ENCODE data around the gene PALMD.

Gene PALMD

DNA sequence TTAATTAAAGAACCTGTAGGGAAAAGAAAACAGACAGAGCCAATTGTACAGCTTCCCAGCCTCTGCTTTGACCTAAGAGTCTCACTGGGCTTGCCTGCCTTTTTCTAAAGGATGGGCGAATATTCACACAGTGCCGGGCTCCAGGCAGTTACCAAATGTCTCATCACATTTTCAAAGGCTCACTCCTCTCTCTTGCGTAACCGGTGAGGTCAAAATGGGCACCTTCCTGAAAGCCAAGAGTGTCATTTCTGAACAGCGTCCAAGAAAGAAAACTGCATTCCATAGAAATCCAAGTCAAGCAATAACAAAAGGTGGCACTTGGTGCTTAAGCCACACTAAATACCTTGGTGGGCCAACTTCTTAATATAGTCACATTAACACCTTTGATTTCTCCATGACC is 710 bp upstream of the PALMD start:
- Histone ChIP-seq H3K79me2 (ENCODE audit: low read length) (no peaks in the 10 kb centered on the region), H3K27ac (ENCODE audit: low read length) (no peak overlapping the region), H3K9me3 (replicated peaks; ENCODE audit: insufficient read depth, low read length) (no peaks in the 10 kb centered on the region), H3K9me2 (replicated peaks; ENCODE audit: insufficient read depth, low read length) (no peaks in the 10 kb centered on the region), H3K9ac (ENCODE audit: low read length) (no peak overlapping the region), H3F3A (ENCODE audit: insufficient read depth, low read length) (no peaks in the 10 kb centered on the region), H3K4me2 (ENCODE audit: low read depth, low read length) (no peak overlapping the region), H4K20me1 (ENCODE audit: insufficient read depth, low read length) (no peaks in the 10 kb centered on the region), H3K4me3 (ENCODE audit: low read length) (no peak overlapping the region), H3K36me3 (replicated peaks; ENCODE audit: insufficient read depth, low read length) (no peaks in the 10 kb centered on the region), H3K4me1 (ENCODE audit: low read length) (no peaks in the 10 kb centered on the region), H2AFZ (ENCODE audit: low read length) (no peak overlapping the region), H3K27me3 (replicated peaks; ENCODE audit: insufficient read depth, low read length) (no peaks in the 10 kb centered on the region)
- DNase-seq: no peak
- TF ChIP-seq EZH2phosphoT487 (IDR thresholded peaks at IDR 0.05; ENCODE audit: low read length) (no peak), EZH2 (optimal IDR thresholded peaks at IDR 0.05; ENCODE audit: low read depth, low read length) (no peak)
- TF ChIP-seq, protein P1, sequence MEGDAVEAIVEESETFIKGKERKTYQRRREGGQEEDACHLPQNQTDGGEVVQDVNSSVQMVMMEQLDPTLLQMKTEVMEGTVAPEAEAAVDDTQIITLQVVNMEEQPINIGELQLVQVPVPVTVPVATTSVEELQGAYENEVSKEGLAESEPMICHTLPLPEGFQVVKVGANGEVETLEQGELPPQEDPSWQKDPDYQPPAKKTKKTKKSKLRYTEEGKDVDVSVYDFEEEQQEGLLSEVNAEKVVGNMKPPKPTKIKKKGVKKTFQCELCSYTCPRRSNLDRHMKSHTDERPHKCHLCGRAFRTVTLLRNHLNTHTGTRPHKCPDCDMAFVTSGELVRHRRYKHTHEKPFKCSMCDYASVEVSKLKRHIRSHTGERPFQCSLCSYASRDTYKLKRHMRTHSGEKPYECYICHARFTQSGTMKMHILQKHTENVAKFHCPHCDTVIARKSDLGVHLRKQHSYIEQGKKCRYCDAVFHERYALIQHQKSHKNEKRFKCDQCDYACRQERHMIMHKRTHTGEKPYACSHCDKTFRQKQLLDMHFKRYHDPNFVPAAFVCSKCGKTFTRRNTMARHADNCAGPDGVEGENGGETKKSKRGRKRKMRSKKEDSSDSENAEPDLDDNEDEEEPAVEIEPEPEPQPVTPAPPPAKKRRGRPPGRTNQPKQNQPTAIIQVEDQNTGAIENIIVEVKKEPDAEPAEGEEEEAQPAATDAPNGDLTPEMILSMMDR (IDR thresholded peaks at IDR 0.05; ENCODE audit: low read length): no peak

- H3K4me2 ChIP-seq (ENCODE audit: low read depth, low read length): no peak overlapping the region
- no peaks in the 10 kb centered on the region for H3K36me3 ChIP-seq (replicated peaks; ENCODE audit: insufficient read depth, low read length)
- no peak overlapping the region for H3K9ac ChIP-seq (ENCODE audit: low read length)
- no peak for TF ChIP-seq EZH2 (optimal IDR thresholded peaks at IDR 0.05; ENCODE audit: low read depth, low read length)
- no peak for TF ChIP-seq EZH2phosphoT487 (IDR thresholded peaks at IDR 0.05; ENCODE audit: low read length)
- TF ChIP-seq, protein P1 (IDR thresholded peaks at IDR 0.05; ENCODE audit: low read length): no peak
- DNase-seq: no peak
- H2AFZ ChIP-seq (ENCODE audit: low read length): no peak overlapping the region
- no peaks in the 10 kb centered on the region for H3K9me2 ChIP-seq (replicated peaks; ENCODE audit: insufficient read depth, low read length)
- H4K20me1 ChIP-seq (ENCODE audit: insufficient read depth, low read length): no peaks in the 10 kb centered on the region
- no peak overlapping the region for H3K4me3 ChIP-seq (ENCODE audit: low read length)
- H3K79me2 ChIP-seq (ENCODE audit: low read length): no peaks in the 10 kb centered on the region
- no peaks in the 10 kb centered on the region for H3F3A ChIP-seq (ENCODE audit: insufficient read depth, low read length)
- no peaks in the 10 kb centered on the region for H3K27me3 ChIP-seq (replicated peaks; ENCODE audit: insufficient read depth, low read length)
- H3K4me1 ChIP-seq (ENCODE audit: low read length): no peaks in the 10 kb centered on the region
- no peaks in the 10 kb centered on the region for H3K9me3 ChIP-seq (replicated peaks; ENCODE audit: insufficient read depth, low read length)
- no peak overlapping the region for H3K27ac ChIP-seq (ENCODE audit: low read length)
Observed at GRCh38 chr1:99646868-99647267, 955 bp downstream of the PALMD start.

DNA sequence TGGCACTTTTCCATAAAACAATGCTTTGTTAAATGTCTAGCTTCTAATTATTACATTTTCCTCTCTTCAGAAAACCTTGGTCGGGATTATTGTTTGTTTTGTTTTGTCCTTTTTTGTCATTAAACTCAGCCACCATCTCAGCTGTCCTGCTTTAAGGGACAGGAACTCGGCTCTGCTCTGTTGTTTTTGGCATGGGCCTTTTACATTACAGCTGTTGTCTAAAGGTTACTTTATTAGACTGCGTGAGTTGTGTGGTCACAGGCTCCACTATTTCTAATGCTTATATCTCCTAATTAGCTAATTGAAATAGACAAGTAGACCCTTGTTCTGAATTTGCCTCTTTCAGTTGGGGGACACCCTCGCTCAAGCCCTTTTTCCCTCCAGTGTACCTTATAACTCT is 1.6 kb downstream of the PALMD start:
- Histone ChIP-seq H3K4me3 (ENCODE audit: low read length) (no peak overlapping the region), H3K9me2 (replicated peaks; ENCODE audit: insufficient read depth, low read length) (no peaks in the 10 kb centered on the region), H3K9me3 (replicated peaks; ENCODE audit: insufficient read depth, low read length) (no peaks in the 10 kb centered on the region), H2AFZ (ENCODE audit: low read length) (no peak overlapping the region), H3F3A (ENCODE audit: insufficient read depth, low read length) (no peaks in the 10 kb centered on the region), H3K79me2 (ENCODE audit: low read length) (no peaks in the 10 kb centered on the region), H3K4me2 (ENCODE audit: low read depth, low read length) (no peak overlapping the region), H3K27ac (ENCODE audit: low read length) (no peak overlapping the region), H3K9ac (ENCODE audit: low read length) (no peak overlapping the region), H4K20me1 (ENCODE audit: insufficient read depth, low read length) (no peaks in the 10 kb centered on the region), H3K36me3 (replicated peaks; ENCODE audit: insufficient read depth, low read length) (no peaks in the 10 kb centered on the region), H3K4me1 (ENCODE audit: low read length) (no peaks in the 10 kb centered on the region), H3K27me3 (replicated peaks; ENCODE audit: insufficient read depth, low read length) (no peaks in the 10 kb centered on the region)
- TF ChIP-seq EZH2phosphoT487 (IDR thresholded peaks at IDR 0.05; ENCODE audit: low read length) (no peak), EZH2 (optimal IDR thresholded peaks at IDR 0.05; ENCODE audit: low read depth, low read length) (no peak)
- TF ChIP-seq, protein P1 (IDR thresholded peaks at IDR 0.05; ENCODE audit: low read length): no peak
- DNase-seq: no peak
